HepG2 (cell line): ENCODE results near the gene MAFF. TPM values are rescaled to one million over a fixed set of nuclear protein-coding genes. Genes with fewer than 3 reads are reported as not detected.
A peak's percentile ranks its signal among the peaks of the same experiment; 100 is the strongest.

Experiments
- ATAC-seq: fragments of 200-7000 bp; cut with Tn5 transposase; 3 replicates; pipeline ENCODE4 v1.9.1; 2020; ENCODE audit warnings: mild to moderate bottlenecking, moderate library complexity
- BruUV-seq: library from RNA; stranded (reverse); fragments of 400-500 nt; replicated peaks from 2 replicates; lab custom pipeline; 2021; lab: Mats Ljungman, UMichigan
- CTCF ChIA-PET: fragments of 300-600 bp; formaldehyde crosslinking; extraction: SDS; loops from one replicate; lab custom pipeline; 2021; ENCODE audit warnings: low total read pairs, inconsistent platforms, low intra/inter-chr PET ratio; lab: Yijun Ruan, JAX
- POLR2A ChIA-PET: fragments of 350-600 bp; sonication (Branson Sonifier 250); formaldehyde crosslinking; loops from one replicate; lab custom pipeline; 2020; ENCODE audit warnings: antibody characterized with exemption, inconsistent platforms; lab: Yijun Ruan, JAX
- DNase-seq: peaks from one replicate; pipeline ENCODE4 v3.0.0-alpha.2; 2015; ENCODE audit warnings: low spot score
- FAIRE-seq: peaks from 3 replicates; lab custom pipeline; 2011; peaks lifted over from hg19 to GRCh38; lab: Jason Lieb, UNC
- H2AFZ ChIP-seq: one replicate; pipeline ENCODE4 v1.6.1; 2011; ENCODE audit warnings: low read length, inconsistent platforms
- H3K27ac ChIP-seq: fragments of 300-600 bp; 3 replicates; pipeline ENCODE4 v1.8.0; 2011; ENCODE audit warnings: mixed run types, mild to moderate bottlenecking, mixed read lengths, low read length, inconsistent platforms; ENCODE audit not compliant: insufficient read depth; ENCODE audit errors: extremely low read length
- H3K27me3 ChIP-seq, 2 experiments: fragments of 200-600 bp in 1 of 2; 2 replicates in 1 of 2; 3 replicates in 1 of 2; pipeline versions ENCODE4 v1.6.0 to v1.8.0; 2011; ENCODE audit warnings: low read length in 2 of 2, mild to moderate bottlenecking in 2 of 2, moderate library complexity in 2 of 2, inconsistent platforms in 1 of 2; ENCODE audit not compliant: insufficient read depth in 2 of 2, control insufficient read depth in 1 of 2
- H3K36me3 ChIP-seq, 2 experiments: fragments of 200-600 bp in 1 of 2; replicated peaks in 1 of 2; 2 replicates in 1 of 2; 3 replicates in 1 of 2; pipeline versions ENCODE4 v1.5.1 to v1.8.0; 2011; ENCODE audit warnings: low read length in 2 of 2, inconsistent platforms in 1 of 2; ENCODE audit not compliant: insufficient read depth in 2 of 2, control insufficient read depth in 1 of 2
- H3K4me1 ChIP-seq: 2 replicates; pipeline ENCODE4 v1.5.1; 2012; ENCODE audit warnings: low read length, inconsistent platforms; ENCODE audit not compliant: insufficient read depth
- H3K4me2 ChIP-seq: 2 replicates; pipeline ENCODE4 v1.6.0; 2011; ENCODE audit warnings: low read depth, low read length, inconsistent platforms
- H3K4me3 ChIP-seq, 3 experiments: fragments of 200-600 bp in 1 of 3; sonication (generic), shearing (Covaris generic) in 1 of 3; replicated peaks in 1 of 3; 2 replicates each; pipeline ENCODE4 v1.5.1; 2011 to 2016; ENCODE audit warnings: low read length in 3 of 3, inconsistent platforms in 2 of 3, low read depth in 2 of 3, mild to moderate bottlenecking in 2 of 3, control low read depth in 1 of 3, mixed read lengths in 1 of 3; ENCODE audit not compliant: insufficient read depth in 1 of 3
- H3K79me2 ChIP-seq: one replicate; pipeline ENCODE4 v1.6.1; 2011; ENCODE audit warnings: low read length, inconsistent platforms; ENCODE audit not compliant: insufficient read depth
- H3K9ac ChIP-seq: 2 replicates; pipeline ENCODE4 v1.6.0; 2011; ENCODE audit warnings: mild to moderate bottlenecking, low read depth, low read length, inconsistent platforms; ENCODE audit not compliant: insufficient read depth
- H3K9me3 ChIP-seq: 2 replicates; pipeline ENCODE4 v1.5.1; 2012; ENCODE audit warnings: mild to moderate bottlenecking, low read length
- H4K20me1 ChIP-seq: 2 replicates; pipeline ENCODE4 v1.6.0; 2011; ENCODE audit warnings: inconsistent platforms, mild to moderate bottlenecking, low read length, moderate library complexity; ENCODE audit not compliant: insufficient read depth
- MXD1 ChIP-seq: sonication (generic); formaldehyde crosslinking; IDR thresholded peaks from 2 replicates; pipeline ENCODE4 v1.4.0; 2020; ENCODE audit warnings: mild to moderate bottlenecking, missing genetic modification reagents
- ZHX2 ChIP-seq, 2 experiments: sonication (generic) in 1 of 2; formaldehyde crosslinking in 1 of 2; IDR thresholded peaks; 2 replicates each; pipeline versions ENCODE4 v1.6.1 to v1.9.0; 2014 to 2022; ENCODE audit warnings: antibody characterized with exemption in 1 of 2, borderline replicate concordance in 1 of 2, inconsistent platforms in 1 of 2, low read depth in 1 of 2, missing genetic modification reagents in 1 of 2
- ZMYM3 ChIP-seq: sonication (generic); formaldehyde crosslinking; IDR thresholded peaks from 2 replicates; pipeline ENCODE4 v1.5.1; 2020; ENCODE audit warnings: mild to moderate bottlenecking, missing genetic modification reagents
- ZNF691 ChIP-seq: sonication (generic); formaldehyde crosslinking; IDR thresholded peaks from 2 replicates; pipeline ENCODE4 v1.4.0; 2020; ENCODE audit warnings: missing genetic modification reagents, low read depth, mild to moderate bottlenecking, borderline replicate concordance
- WGBS: methylation state at CpG from one replicate; pipeline ENCODE4 v1.1.6; 2017; ENCODE audit warnings: low lambda C conversion rate; 5-methylcytosine and 5-hydroxymethylcytosine counted together
- in situ Hi-C: cut with HindIII; loops from 2 replicates; pipeline ENCODE4 v1.10.0; 2017; ENCODE audit warnings: low pct_unique_long_range_greater_than_20kb; ENCODE audit not compliant: extremely low pct_ligation_motif_present
- intact Hi-C: fragments of 100-400 bp; cut with micrococcal nuclease; formaldehyde crosslinking; loops from one replicate; pipeline ENCODE4 v1.10.0; 2022; ENCODE audit not compliant: unreplicated experiment
- polyA plus RNA-seq, 8 experiments: library from polyadenylated mRNA; depleted of rRNA in 3 of 8; stranded (reverse) in 7 of 8; unstranded in 1 of 8; fragments of >200 nt; fragmentation: Illumina TruSeq in 4 of 8; extraction: Trizol in 4 of 8; gene quantifications; 2 replicates each; pipeline versions ENCODE4 v1.2.1 to v1.2.3, GENCODE V29; 2011 to 2016; ENCODE audit warnings: low read depth in 4 of 8, missing spikeins in 1 of 8, mixed read lengths in 1 of 8; ENCODE audit not compliant: insufficient read depth in 1 of 8
- total RNA-seq, 5 experiments: library from RNA; depleted of rRNA; stranded (reverse); fragments of >200 nt; fragmentation: Illumina TruSeq; extraction: Trizol; gene quantifications; 2 replicates each; pipeline ENCODE4 v1.2.3, GENCODE V29; 2016; ENCODE audit warnings: low read depth in 1 of 5

The MAFF gene
- total and polyA plus RNA-seq, 2 of the 13 experiments (the other 11 are each of a cell fraction or from before 2014, with no cell fraction given) = 5.4 to 14.3 TPM

- no peak for ATAC-seq
- Histone ChIP-seq H3K9ac (no peak overlapping the region), H2AFZ (no peak overlapping the region)
- FAIRE-seq = no peak
- in situ Hi-C loops (no loop called here), intact Hi-C loops (no loop called here)
- TF ChIP-seq ZHX2 (IDR thresholded peaks at IDR 0.05; ENCODE audit: low read depth) (no peak), ZHX2 (CRISPR knock-in tag; IDR thresholded peaks at IDR 0.05; ENCODE audit: borderline replicate concordance) (no peak), ZMYM3 (0 out of 2 replicates have a peak, but pooled peaks have one; percentile 40), MXD1 (CRISPR knock-in tag) (no peak), ZNF691 (CRISPR knock-in tag) (no peak)
- TF ChIP-seq, all 625 proteins: peak for 1
- no TSS peak for BruUV-seq
- H4K20me1 ChIP-seq = 0 out of 2 replicates have a peak, but pooled peaks cover 7% of the 10 kb centered on the region
- WGBS = 94% methylated on average over 6 of the region's 6 CpGs
- peaks cover 11% of the 10 kb centered on the region for H3K79me2 ChIP-seq
- ChIA-PET POLR2A (no interaction called here), CTCF (no interaction called here)
- H3K4me1 ChIP-seq = peaks cover 5% of the 10 kb centered on the region
- H3K9me3 ChIP-seq = no peaks in the 10 kb centered on the region
- no peak overlapping the region for H3K4me2 ChIP-seq
- H3K4me3 ChIP-seq = no peak overlapping the region
- no peak overlapping the region for H3K27ac ChIP-seq
- DNase-seq = no peak
- H3K36me3 ChIP-seq = peaks cover 11 to 30% of the 10 kb centered on the region in 2 experiments; a peak in 4 of 5 replicates
- H3K27me3 ChIP-seq = no peaks in the 10 kb centered on the region
Measured at GRCh38 chr22:38248280-38248679, 46.5 kb downstream of the MAFF start.
